HG02588 (cell line): ENCODE measurements around the gene LINC00632.
"Not testable (repeated sequence)": the region's sequence is repeated elsewhere in the genome, so short reads cannot be mapped to it uniquely, and the experiment has no call there.

Source experiments
- ATAC-seq: cut with Tn5 transposase; IDR thresholded peaks from one replicate; pipeline ENCODE4 v1.9.1; 2021; ENCODE audit warnings: mild to moderate bottlenecking, moderate library complexity; ENCODE audit not compliant: unreplicated experiment

The LINC00632 gene

DNA sequence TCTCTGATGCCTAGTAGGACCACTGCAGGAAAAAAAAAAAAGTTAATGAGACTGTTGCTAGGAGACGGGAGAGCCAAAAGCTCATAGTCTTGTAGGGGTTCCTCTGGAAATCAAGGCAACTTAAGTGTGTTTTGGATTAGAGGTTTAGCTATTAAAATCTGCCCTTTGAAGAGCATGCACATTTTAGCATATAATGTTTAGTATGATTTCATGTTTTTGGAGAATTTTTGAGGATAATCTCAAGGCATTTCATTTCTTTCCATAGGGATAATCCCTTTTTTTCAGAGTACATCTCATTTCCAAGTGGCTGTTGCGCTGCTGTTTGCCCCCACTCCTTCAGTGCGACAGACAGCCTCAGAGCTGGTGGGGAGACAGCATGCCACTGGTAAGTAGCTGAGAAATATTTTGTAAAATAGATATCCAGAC lies at the start of gene LINC00632:
Gene LINC00632, plus strand, starts transcription at position 339 of the 426 bp plus-strand sequence.
- ATAC-seq = no peak

DNA sequence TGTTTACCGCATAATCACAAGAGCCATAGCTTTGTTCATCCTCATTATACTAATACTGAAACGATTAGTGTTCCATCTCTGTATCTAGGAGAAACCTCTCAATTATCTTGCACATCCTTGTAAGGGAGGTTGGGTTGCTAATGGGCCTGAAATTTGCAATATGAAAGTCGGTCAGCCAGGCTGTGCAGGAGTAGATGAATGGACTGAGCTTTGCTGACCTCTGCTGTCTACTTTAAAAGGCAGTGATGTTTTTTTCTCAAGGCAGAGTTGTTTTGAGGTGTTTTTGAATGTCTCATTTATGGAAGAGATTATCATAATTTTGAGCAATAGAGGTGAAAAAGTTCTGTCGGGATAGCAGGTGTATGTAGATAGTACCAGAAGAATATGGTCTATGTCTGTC lies 47.9 kb upstream of the LINC00632 start:
- ATAC-seq = no peak

DNA sequence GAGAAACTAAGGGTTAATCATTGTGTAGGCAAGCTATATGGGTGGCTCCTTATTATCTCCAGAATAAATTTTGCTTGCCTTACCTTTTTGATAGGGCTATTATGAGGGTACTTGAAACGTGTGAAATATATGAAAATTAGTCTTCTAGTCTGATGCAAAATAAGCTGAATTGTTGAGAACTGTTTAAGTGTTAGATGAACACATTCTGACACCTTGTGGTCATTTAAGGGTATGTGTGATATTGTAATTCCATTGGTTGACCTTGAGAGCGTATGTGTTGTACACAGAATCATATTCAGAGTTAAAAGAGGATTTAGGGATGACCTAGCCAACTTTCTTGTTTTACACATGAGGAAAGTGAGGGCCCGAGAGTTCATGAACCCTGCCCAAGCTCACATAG lies 44.6 kb upstream of the LINC00632 start:
- ATAC-seq = no peak

DNA sequence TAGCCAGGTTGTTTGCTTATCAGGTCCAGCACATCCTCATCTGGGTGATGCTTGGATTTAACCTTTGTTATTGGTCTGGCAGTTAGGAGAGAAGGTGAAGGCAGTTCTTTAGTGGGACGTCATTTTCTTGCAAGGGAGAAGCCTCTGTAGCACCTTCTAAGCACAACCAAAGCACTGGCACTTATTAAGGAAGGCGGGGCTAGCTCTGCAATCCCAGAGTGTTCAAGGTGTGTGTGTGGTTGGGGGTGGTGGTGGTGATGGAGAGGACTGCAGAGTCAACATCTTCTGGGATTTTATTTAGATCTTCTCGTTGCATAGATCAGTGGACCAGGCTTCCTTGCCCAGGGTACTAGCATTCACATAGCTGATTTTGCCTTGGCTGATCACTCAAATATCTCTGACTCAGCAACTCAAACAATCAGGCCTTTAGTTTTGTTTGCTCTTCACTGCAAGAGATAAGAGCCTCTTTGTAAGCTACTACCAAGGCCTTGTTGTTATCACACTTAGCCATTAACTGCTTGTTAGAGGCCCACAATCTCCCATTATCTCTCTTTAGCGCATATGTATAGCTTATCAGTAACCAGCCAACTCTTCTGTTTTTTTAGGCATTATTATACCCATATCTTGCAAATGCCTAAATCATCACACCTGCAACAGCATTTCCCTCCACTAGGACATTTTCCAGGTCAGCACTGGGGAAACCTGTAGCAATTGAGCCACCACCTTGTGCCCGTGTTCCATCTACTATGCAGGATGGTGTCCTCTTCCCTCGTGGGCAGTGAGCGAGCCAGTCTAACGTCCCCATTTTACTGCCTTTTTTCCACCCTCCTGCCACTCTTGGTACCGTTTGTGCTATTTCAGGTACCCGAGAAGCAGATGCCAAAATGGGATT lies 36.5 kb upstream of the LINC00632 start:
- no peak for ATAC-seq

DNA sequence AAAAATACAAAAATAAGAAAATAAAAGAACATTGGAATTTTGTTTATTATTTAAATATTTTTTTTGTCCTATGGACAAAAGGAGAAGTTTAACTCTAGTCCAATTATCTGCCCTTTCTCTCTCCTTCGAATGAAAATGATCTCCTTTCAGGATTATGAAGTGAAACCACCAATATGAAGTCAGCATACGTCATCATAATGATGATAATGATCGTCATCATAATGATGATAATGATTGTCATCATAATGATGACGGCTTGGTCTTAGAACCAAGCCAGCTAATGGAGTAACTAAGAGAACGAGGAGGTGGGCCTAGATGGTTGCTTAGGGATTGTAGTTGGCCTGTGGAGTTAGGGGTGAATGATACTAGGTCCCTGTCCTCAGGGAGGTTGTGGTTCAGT lies 21.9 kb upstream of the LINC00632 start:
- ATAC-seq = no peak

DNA sequence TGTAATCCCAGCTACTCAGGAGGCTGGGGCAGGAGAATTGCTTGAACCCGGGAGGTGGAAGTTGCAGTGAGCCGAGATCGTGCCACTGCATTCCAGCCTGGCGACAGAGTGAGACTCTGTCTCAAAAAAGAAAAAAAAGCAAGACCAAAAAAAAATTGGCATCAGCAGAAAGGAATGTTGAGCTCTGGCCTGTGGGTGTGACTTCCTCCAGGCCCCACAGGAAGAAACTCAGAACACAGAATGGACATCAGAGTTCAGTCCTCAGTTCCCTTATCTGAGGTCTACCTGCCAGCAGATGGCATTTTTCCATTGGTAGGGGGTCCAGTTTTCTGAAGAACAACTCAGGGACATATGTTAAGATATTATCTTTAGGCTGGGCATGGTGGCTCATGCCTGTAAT lies 18.0 kb upstream of the LINC00632 start:
- ATAC-seq = not testable (repeated sequence)

DNA sequence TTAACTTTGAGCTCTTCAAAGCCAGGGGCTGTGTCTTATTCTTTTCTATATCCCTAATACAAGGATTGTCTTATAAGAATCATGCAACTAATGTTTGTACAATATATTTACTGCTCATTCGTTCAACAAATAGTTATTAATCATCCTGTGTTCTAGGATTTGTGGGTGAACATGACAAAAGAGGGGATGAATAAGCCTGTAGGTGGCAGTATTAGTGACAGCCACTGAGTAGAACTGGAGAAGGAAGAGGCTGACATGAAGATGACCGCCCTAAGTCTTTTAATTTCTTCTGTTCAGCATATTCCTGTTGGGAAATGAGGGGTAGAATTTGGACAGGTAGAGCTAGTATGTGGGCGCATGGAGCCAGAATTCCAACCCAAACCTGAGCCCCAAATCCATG lies 11.9 kb upstream of the LINC00632 start:
- no peak for ATAC-seq

DNA sequence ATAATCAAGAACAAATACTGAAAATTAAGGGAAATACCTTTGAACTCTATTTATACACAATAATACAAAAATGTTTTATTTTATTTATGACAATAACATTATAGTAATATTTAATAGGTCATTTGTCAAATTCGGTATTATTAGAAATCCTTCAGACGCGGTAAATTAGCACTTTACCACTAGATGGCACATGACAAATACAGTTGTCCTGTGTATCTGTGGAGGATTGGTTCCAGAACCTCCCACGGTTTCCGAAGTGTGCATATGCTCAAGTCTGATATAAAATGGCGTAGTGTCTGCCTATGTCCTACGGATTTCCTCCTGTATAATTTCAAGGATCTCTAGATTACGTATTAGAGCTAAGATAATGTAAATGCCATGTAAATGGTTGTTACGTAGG lies 8.1 kb upstream of the LINC00632 start:
- no peak for ATAC-seq

DNA sequence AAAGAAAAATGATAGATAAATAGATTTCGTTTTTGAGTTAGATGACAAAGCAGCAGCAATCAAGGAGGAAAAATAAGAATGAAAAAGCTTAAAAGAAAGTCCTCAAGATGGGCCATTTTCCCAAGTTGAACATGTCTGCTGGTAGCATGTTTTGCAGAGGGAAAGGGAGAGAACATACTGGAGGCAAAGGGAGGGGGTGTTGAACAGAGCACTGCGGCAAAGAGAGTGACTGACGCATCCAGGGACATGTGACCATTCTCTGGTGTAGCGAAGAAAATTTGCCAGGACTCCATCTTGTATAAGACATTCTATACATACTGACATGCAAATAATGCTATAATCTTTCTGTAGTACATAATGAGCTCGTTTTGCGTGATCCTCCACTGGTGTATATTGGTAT lies 1.2 kb downstream of the LINC00632 start:
- no peak for ATAC-seq

DNA sequence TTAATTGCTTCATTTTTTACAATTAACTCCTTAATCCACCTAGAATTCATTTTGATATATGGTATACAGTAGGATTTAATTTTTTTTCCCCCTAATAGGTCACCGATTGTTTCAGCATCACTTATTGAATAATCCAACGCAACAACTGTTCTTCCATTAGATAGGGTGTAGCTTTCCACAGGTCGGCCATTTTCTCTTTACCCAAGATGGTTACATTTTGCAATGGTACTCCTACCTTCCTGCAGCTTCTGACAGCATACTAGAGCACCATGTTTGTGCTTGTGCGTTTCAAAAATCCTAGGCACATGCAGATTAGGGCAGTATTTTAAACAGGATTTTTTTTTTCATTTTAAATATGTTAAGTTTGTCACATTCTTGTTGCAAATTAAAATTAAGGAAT lies 2.3 kb downstream of the LINC00632 start:
- ATAC-seq = no peak

DNA sequence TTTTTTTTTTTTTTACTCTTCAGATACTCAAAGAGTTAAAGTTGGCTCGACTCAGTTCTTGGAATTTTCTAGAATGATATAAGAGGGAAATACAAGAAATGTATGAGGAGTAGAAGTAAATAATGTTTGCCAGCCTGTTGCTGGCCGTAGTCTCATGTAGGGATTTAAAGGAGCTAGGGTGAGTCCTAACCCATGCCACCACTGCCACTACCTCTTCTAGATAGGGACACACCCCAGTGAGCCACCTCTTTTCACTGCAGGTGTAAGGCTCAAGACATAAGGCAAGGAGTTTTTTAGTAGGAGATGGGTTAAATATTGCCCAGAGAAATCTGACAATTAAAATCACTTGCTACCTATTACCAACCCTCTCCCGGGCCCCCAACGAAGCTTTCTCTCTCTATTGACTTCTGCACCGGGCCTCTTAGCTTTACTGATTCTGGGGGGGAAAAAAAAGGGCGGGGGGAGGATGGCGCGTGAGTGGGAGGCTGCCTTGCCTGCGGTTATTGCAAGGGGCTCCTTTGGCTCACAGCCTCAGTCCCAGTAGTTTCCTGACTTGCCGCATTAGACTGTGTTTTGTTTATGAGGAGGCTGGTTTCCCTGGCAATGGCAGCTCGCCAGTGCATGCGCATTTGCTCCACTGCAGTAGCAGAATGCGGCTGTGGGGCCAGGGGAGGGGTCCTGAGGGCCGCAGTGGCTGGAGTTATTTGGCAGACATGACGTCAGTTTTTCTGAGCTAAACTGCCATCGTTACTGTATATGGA lies 3.0 kb downstream of the LINC00632 start:
- peak; percentile 47 for ATAC-seq

DNA sequence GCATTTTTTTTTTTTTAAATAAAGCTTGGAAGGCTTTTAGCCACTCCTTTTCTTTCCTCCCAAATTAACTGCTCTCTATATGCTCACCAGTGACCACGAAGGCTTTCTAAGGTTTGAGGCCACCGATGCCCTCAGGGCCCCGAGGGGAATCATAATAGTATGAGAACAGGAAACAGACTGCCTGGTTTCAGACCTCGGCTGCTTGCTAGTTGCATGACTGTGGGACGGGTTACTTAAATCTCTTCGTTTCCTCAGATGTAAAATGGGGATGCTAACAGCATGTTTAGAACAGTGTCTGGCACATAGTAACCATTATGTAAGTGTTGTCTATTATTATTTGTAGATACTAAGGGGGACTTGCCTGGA lies 3.6 kb downstream of the LINC00632 start:
- ATAC-seq = peak; percentile 45

DNA sequence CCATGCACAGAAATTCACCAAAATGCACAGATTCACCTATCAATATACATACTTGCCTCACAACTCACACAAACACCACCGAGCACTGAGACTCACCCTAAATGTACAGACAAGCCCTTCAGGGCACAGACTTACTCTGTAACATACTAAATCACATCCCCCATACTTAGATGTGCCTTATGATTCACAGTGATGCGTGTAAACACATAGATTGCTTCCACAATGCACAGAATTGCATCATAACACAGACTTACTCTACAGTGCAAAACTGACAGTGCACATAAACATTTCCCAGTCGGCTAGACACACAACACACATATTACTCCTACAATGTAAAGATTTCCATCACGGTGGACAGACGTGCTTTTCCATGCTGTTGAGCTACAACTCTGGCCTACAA lies 6.2 kb downstream of the LINC00632 start:
- no peak for ATAC-seq

DNA sequence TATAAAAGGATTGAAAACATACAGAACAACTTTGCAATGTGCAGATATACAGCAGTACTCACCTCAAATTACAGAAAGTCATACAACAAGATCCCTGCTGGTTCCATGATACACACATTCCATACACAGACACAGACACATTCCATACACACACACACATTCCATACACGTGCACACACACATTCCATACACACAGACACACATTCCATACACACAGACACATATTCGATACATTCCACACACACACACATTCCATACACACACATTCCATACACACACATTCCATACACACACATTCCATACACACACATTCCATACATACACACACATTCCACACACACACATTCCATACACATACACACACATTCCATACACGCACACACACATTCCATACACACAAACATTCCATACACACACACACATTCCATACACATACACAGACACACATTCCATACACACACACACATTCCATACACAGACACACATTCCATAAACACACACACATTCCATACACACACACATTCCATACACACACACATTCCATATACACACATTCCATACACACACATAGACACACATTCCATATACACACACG lies 13.7 kb downstream of the LINC00632 start:
- ATAC-seq = no peak

DNA sequence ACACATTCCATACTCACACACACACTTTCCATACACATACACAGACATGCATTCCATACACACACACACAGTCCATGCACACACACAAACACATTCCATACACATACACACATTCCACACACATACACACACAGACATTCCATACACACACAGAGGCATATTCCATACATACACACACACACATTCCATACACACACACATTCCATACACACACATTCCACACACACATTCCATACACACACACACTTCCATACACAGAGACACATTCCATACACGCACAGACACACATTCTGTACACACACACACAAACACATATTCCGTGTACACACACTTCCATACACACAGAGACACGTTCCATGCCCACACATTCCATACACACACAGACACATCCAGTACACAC lies 14.8 kb downstream of the LINC00632 start:
- no peak for ATAC-seq

DNA sequence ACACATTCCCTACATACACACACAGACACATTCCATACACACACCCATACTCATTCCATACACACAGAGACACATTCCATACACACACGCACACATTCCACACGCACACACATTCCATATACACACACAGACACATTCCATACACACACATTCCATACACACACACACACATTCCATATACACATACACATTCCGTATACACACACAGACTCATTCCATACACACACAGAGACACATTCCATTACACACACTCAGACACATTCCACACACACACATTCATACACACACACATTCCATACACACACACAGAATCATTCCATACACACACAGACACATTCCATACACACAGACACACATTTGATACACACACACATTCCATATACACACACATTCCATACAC lies 15.2 kb downstream of the LINC00632 start:
- no peak for ATAC-seq

DNA sequence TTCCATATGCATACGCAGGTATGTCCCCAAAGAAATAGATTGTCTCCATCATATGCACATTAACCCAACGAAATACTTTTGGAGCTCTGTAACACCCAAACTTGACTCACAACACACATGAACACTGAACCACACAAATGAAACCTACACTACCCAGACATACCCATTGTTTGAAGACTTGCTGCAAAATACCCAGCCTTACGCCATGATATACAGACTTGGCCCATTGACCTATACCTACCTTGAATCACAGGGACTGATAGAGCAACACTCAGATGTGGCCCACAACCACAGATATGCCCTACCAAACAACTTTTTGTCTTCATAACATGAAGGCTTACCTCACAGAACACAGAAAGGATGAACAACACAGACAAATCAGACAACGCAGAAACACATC lies 15.9 kb downstream of the LINC00632 start:
- no peak for ATAC-seq

DNA sequence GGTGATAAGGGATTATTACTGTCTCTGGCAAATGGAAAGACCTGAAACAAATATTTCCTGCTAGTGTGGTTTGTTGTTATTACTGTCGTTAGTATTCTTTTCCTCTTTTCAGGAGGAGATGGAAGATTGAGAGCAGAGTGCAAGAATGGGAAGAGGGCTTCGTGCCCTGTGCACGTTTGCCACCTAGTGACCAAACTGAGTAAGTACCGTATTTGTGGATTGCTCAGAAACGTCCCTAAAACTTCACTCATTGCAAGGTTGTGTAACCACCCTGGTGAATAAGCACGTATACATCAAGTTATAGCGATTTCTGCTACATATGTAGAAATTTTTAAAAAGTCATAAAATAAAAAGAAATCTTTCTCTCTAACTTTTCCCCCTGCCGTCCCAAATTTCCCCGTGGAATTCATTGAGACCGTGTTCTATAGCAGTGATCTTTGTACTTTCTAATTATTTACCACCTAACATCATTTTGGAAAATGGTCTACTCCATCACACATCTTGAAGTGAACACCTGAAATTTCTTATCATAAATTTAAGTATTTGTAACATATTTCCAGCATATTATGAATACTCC lies 24.3 kb downstream of the LINC00632 start:
- no peak for ATAC-seq

DNA sequence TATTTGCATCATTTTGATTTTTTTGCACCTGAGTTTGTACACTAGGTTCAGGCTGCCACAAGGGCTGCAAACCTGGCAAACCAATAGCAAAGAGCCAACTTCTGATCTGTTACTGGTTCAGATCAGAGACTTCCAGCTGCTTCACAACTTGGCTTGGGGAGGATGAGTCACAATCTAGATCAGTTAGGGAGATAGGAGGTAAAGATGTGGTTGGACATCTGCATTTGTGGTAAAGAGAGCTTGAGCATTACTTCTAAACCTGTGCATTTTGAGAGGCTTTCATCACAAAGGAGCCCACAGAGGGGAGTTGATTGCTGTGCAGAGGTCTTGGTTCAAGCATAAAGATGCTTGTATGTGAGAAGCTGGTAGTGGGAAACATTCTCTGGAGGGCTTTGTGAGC lies 34.5 kb downstream of the LINC00632 start:
- no peak for ATAC-seq

DNA sequence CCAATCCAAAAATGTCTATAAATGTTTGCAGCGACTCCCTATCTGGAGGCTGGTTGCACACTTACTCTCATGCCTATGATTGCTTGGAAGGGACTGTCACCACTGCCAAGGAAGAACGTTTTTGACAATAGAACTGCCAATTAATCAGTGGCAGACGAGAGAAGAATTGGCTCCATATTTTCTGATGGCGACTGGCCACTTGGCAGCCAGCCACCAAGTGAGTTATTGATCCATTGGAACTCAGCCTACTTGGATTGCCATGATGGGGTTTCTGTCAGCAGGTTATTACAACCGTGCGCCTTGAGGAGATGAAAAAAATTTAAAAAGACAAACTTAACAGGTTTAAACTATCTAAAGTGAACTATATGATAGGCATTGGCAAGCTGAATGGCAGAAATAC lies 47.4 kb downstream of the LINC00632 start:
- no peak for ATAC-seq

DNA sequence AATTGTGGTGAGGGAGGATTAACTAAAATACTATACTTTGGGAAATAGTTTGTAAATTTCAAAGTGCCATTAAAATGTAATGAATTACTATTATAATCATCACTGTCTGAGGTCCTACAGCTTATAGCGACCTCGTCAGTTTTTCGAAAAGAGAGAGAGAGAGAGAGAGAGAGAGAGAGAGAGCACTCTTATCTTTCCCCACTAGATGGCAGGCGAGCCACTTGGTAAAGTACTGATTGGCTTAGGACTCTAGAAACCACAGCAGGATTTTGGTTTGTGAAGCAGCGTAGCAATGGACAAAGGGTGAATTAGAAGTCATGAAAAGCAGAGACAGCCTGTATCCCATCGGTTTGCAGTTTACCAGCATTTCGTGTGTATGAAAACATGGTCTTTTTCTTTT lies 52.5 kb downstream of the LINC00632 start:
- peak; percentile 60 for ATAC-seq
